Measurements from ENCODE around the gene MAN2A2.
A peak's percentile ranks its signal among the peaks of the same experiment; 100 is the strongest.
"Not testable (repeated sequence)": the region's sequence is repeated elsewhere in the genome, so short reads cannot be mapped to it uniquely, and the experiment has no call there.

The MAN2A2 gene

GRCh38 chr15:90918835-90919234 is 15.7 kb downstream of the MAN2A2 start:
- no peak for DNase-seq (ENCODE audit: low read depth)

GRCh38 chr15:90921887-90922286 is 18.8 kb downstream of the MAN2A2 start:
- no peak for DNase-seq (ENCODE audit: low read depth)

- not testable (repeated sequence) for DNase-seq (ENCODE audit: low read depth)
Measured at GRCh38 chr15:90922712-90923322, 19.7 kb downstream of the MAN2A2 start.

- no peak for DNase-seq (ENCODE audit: low read depth)
Measured at GRCh38 chr15:90924375-90924774, 21.3 kb downstream of the MAN2A2 start.

- not testable (repeated sequence) for DNase-seq (ENCODE audit: low read depth)
Measured at GRCh38 chr15:90926766-90927165, 23.7 kb downstream of the MAN2A2 start.

- not testable (repeated sequence) for DNase-seq (ENCODE audit: low read depth)
Measured at GRCh38 chr15:90928106-90928505, 25.0 kb downstream of the MAN2A2 start.

- no peak for DNase-seq (ENCODE audit: low read depth)
Measured at GRCh38 chr15:90929246-90930019, 26.3 kb downstream of the MAN2A2 start.

GRCh38 chr15:90930861-90931574 is 27.9 kb downstream of the MAN2A2 start:
- DNase-seq (ENCODE audit: low read depth), result no peak

- no peak for DNase-seq (ENCODE audit: low read depth)
Measured at GRCh38 chr15:90931575-90931827, 28.4 kb downstream of the MAN2A2 start.

GRCh38 chr15:90931828-90932659 is 28.9 kb downstream of the MAN2A2 start, which contains the start of gene HDDC3:
Gene HDDC3, minus strand, starts transcription at chr15:90932549. Its CDS starts 9 bp downstream, at chr15:90932540.
- peak; percentile 90 for DNase-seq (ENCODE audit: low read depth)

- DNase-seq (ENCODE audit: low read depth), result no peak
Measured at GRCh38 chr15:90932660-90932991, 29.5 kb downstream of the MAN2A2 start.

- DNase-seq (ENCODE audit: low read depth), result no peak
Measured at GRCh38 chr15:90933301-90933700, 30.2 kb downstream of the MAN2A2 start.

GRCh38 chr15:90934256-90934948 is 31.3 kb downstream of the MAN2A2 start:
- peak; percentile 81 for DNase-seq (ENCODE audit: low read depth)

GRCh38 chr15:90934949-90935751 is 32.0 kb downstream of the MAN2A2 start, which contains the start of gene UNC45A:
Gene UNC45A, plus strand, starts transcription at chr15:90935285. Its CDS starts 40 bp downstream, at chr15:90935325.
- DNase-seq (ENCODE audit: low read depth), result peak; percentile 97

GRCh38 chr15:90936823-90937222 is 33.7 kb downstream of the MAN2A2 start:
- no peak for DNase-seq (ENCODE audit: low read depth)

GRCh38 chr15:90938261-90938660 is 35.2 kb downstream of the MAN2A2 start:
- DNase-seq (ENCODE audit: low read depth), result no peak

GRCh38 chr15:90939756-90940155 is 36.7 kb downstream of the MAN2A2 start:
- no peak for DNase-seq (ENCODE audit: low read depth)

- no peak for DNase-seq (ENCODE audit: low read depth)
Measured at GRCh38 chr15:90941038-90941437, 37.9 kb downstream of the MAN2A2 start.

- DNase-seq (ENCODE audit: low read depth), result no peak
Measured at GRCh38 chr15:90942354-90943120, 39.4 kb downstream of the MAN2A2 start.

GRCh38 chr15:90945091-90945490 is 42.0 kb downstream of the MAN2A2 start:
- no peak for DNase-seq (ENCODE audit: low read depth)
